ENCODE data around the gene TMEM87B.

The TMEM87B gene

GRCh38 chr2:112160283-112161250, 105.5 kb downstream of the TMEM87B start:
- Histone ChIP-seq H3K27ac (peak overlapping the region in 9 of 11 experiments; percentile 41 to 89 (median 69); a peak in 15 of 22 replicates), H3K27me3 (peaks cover 0 to 14% (median 0%) of the 10 kb centered on the region in 11 experiments; a peak in 4 of 22 replicates), H4K20me1 (no peaks in the 10 kb centered on the region), H3K36me3 (no peaks in the 10 kb centered on the region), H3K4me2 (peak overlapping the region; percentile 70 to 95 (median 86)), H3K4me3 (peak overlapping the region in 6 of 10 experiments; percentile 18 to 52 (median 43); a peak in 7 of 20 replicates), H3K9ac (peak overlapping the region in 7 of 11 experiments; percentile 35 to 59 (median 46); a peak in 8 of 22 replicates), H3K4me1 (peaks cover 50 to 96% (median 86%) of the 10 kb centered on the region in 10 experiments), H3K9me3 (replicated peaks in 1 of 11) (no peaks in the 10 kb centered on the region)
- TF ChIP-seq Cebpa-rat (IDR thresholded peaks at IDR 0.05) = no peak

- Histone ChIP-seq H3K4me3 (no peak overlapping the region), H3K4me1 (peaks cover 40 to 86% (median 76%) of the 10 kb centered on the region in 10 experiments), H4K20me1 (no peaks in the 10 kb centered on the region), H3K27ac (peak overlapping the region in 5 of 11 experiments; percentile 49 to 89 (median 85); a peak in 9 of 22 replicates), H3K9ac (peak overlapping the region in 3 of 11 experiments; percentile 4 to 56 (median 34); a peak in 2 of 22 replicates), H3K4me2 (peak overlapping the region; percentile 70 to 95 (median 86); a peak in 20 of 22 replicates), H3K27me3 (peaks cover 0 to 14% (median 0%) of the 10 kb centered on the region in 11 experiments; a peak in 4 of 22 replicates), H3K36me3 (no peaks in the 10 kb centered on the region), H3K9me3 (replicated peaks in 1 of 11) (no peaks in the 10 kb centered on the region)
- no peak for TF ChIP-seq Cebpa-rat (IDR thresholded peaks at IDR 0.05)
Measured at GRCh38 chr2:112161431-112162145, 106.5 kb downstream of the TMEM87B start.

GRCh38 chr2:112162341-112162740, 107.3 kb downstream of the TMEM87B start:
- no peak overlapping the region for H3K4me3 ChIP-seq
- no peak overlapping the region; a peak in 1 of 22 replicates for H3K9ac ChIP-seq
- H3K27me3 ChIP-seq = peaks cover 0 to 14% (median 0%) of the 10 kb centered on the region in 11 experiments; a peak in 4 of 22 replicates
- peaks cover 33 to 79% (median 69%) of the 10 kb centered on the region in 10 experiments for H3K4me1 ChIP-seq
- H4K20me1 ChIP-seq = no peaks in the 10 kb centered on the region
- peak overlapping the region in 6 of 11 experiments; percentile 70 to 91 (median 86); a peak in 9 of 22 replicates for H3K4me2 ChIP-seq
- no peaks in the 10 kb centered on the region for H3K9me3 ChIP-seq (replicated peaks in 1 of 11)
- no peak for TF ChIP-seq Cebpa-rat (IDR thresholded peaks at IDR 0.05)
- H3K36me3 ChIP-seq = no peaks in the 10 kb centered on the region
- no peak overlapping the region for H3K27ac ChIP-seq

- H3K9ac ChIP-seq = no peak overlapping the region
- H3K4me3 ChIP-seq = no peak overlapping the region
- H3K27ac ChIP-seq = no peak overlapping the region
- H3K4me1 ChIP-seq = peaks cover 26 to 78% (median 63%) of the 10 kb centered on the region in 10 experiments
- H3K27me3 ChIP-seq = peaks cover 0 to 14% (median 0%) of the 10 kb centered on the region in 11 experiments; a peak in 4 of 22 replicates
- H3K9me3 ChIP-seq (replicated peaks in 1 of 11) = 0 out of 22 replicates have a peak, but pooled peaks cover 0 to 3% (median 0%) of the 10 kb centered on the region in 11 experiments
- H3K36me3 ChIP-seq = no peaks in the 10 kb centered on the region
- H3K4me2 ChIP-seq = peak overlapping the region in 8 of 11 experiments; percentile 17 to 91 (median 58); a peak in 15 of 22 replicates
- H4K20me1 ChIP-seq = no peaks in the 10 kb centered on the region
- no peak for TF ChIP-seq Cebpa-rat (IDR thresholded peaks at IDR 0.05)
Measured at GRCh38 chr2:112162956-112163355, 107.9 kb downstream of the TMEM87B start.

- H3K4me3 ChIP-seq = no peak overlapping the region
- H3K36me3 ChIP-seq = no peaks in the 10 kb centered on the region
- no peaks in the 10 kb centered on the region for H4K20me1 ChIP-seq
- H3K27me3 ChIP-seq = peaks cover 0 to 14% (median 0%) of the 10 kb centered on the region in 11 experiments; a peak in 4 of 22 replicates
- no peak for TF ChIP-seq Cebpa-rat (IDR thresholded peaks at IDR 0.05)
- no peak overlapping the region for H3K27ac ChIP-seq
- peak overlapping the region in 8 of 11 experiments; percentile 17 to 91 (median 58); a peak in 15 of 22 replicates for H3K4me2 ChIP-seq
- H3K9me3 ChIP-seq (replicated peaks in 1 of 11) = 0 out of 22 replicates have a peak, but pooled peaks cover 0 to 4% (median 0%) of the 10 kb centered on the region in 11 experiments
- H3K9ac ChIP-seq = 0 out of 22 replicates have a peak overlapping the region, but pooled peaks of 1 of the 11 experiments have one; percentile 4
- H3K4me1 ChIP-seq = peaks cover 22 to 78% (median 62%) of the 10 kb centered on the region in 10 experiments
Measured at GRCh38 chr2:112163541-112163981, 108.5 kb downstream of the TMEM87B start.

- no peak overlapping the region for H3K27ac ChIP-seq
- no peak overlapping the region for H3K9ac ChIP-seq
- no peaks in the 10 kb centered on the region for H3K36me3 ChIP-seq
- TF ChIP-seq Cebpa-rat (IDR thresholded peaks at IDR 0.05) = no peak
- no peak overlapping the region for H3K4me3 ChIP-seq
- no peaks in the 10 kb centered on the region for H4K20me1 ChIP-seq
- H3K27me3 ChIP-seq = peaks cover 0 to 14% (median 0%) of the 10 kb centered on the region in 11 experiments; a peak in 3 of 22 replicates
- 0 out of 22 replicates have a peak, but pooled peaks cover 0 to 4% (median 0%) of the 10 kb centered on the region in 11 experiments for H3K9me3 ChIP-seq (replicated peaks in 1 of 11)
- H3K4me2 ChIP-seq = peak overlapping the region in 3 of 11 experiments; percentile 12 to 72 (median 70); a peak in 4 of 22 replicates
- H3K4me1 ChIP-seq = peaks cover 10 to 82% (median 63%) of the 10 kb centered on the region in 10 experiments; a peak in 19 of 20 replicates
Measured at GRCh38 chr2:112164876-112165275, 109.8 kb downstream of the TMEM87B start.

- Histone ChIP-seq H3K4me1 (peaks cover 8 to 84% (median 59%) of the 10 kb centered on the region in 10 experiments; a peak in 19 of 20 replicates), H4K20me1 (no peaks in the 10 kb centered on the region), H3K9ac (no peak overlapping the region), H3K4me3 (no peak overlapping the region), H3K27me3 (peaks cover 0 to 11% (median 0%) of the 10 kb centered on the region in 11 experiments; a peak in 3 of 22 replicates), H3K27ac (no peak overlapping the region), H3K36me3 (no peaks in the 10 kb centered on the region), H3K4me2 (no peak overlapping the region), H3K9me3 (replicated peaks in 1 of 11) (0 out of 22 replicates have a peak, but pooled peaks cover 0 to 4% (median 0%) of the 10 kb centered on the region in 11 experiments)
- no peak for TF ChIP-seq Cebpa-rat (IDR thresholded peaks at IDR 0.05)
Measured at GRCh38 chr2:112165296-112165695, 110.2 kb downstream of the TMEM87B start.
